HepG2 (cell line): ENCODE data around the gene NDEL1. TPM values are rescaled to one million over a fixed set of nuclear protein-coding genes. Genes with fewer than 3 reads are reported as not detected.

Source experiments
- ATAC-seq: fragments of 200-7000 bp; cut with Tn5 transposase; 3 replicates; pipeline ENCODE4 v1.9.1; 2020; ENCODE audit warnings: mild to moderate bottlenecking, moderate library complexity
- BruUV-seq: library from RNA; stranded (reverse); fragments of 400-500 nt; replicated peaks from 2 replicates; lab custom pipeline; 2021; lab: Mats Ljungman, UMichigan
- CTCF ChIA-PET: fragments of 300-600 bp; formaldehyde crosslinking; extraction: SDS; loops from one replicate; lab custom pipeline; 2021; ENCODE audit warnings: low total read pairs, inconsistent platforms, low intra/inter-chr PET ratio; lab: Yijun Ruan, JAX
- POLR2A ChIA-PET: fragments of 350-600 bp; sonication (Branson Sonifier 250); formaldehyde crosslinking; loops from one replicate; lab custom pipeline; 2020; ENCODE audit warnings: antibody characterized with exemption, inconsistent platforms; lab: Yijun Ruan, JAX
- DNase-seq: peaks from one replicate; pipeline ENCODE4 v3.0.0-alpha.2; 2015; ENCODE audit warnings: low spot score
- FAIRE-seq: peaks from 3 replicates; lab custom pipeline; 2011; peaks lifted over from hg19 to GRCh38; lab: Jason Lieb, UNC
- H2AFZ ChIP-seq: one replicate; pipeline ENCODE4 v1.6.1; 2011; ENCODE audit warnings: low read length, inconsistent platforms
- H3K27ac ChIP-seq: fragments of 300-600 bp; 3 replicates; pipeline ENCODE4 v1.8.0; 2011; ENCODE audit warnings: mixed run types, mild to moderate bottlenecking, mixed read lengths, low read length, inconsistent platforms; ENCODE audit not compliant: insufficient read depth; ENCODE audit errors: extremely low read length
- H3K27me3 ChIP-seq, 2 experiments: fragments of 200-600 bp in 1 of 2; 2 replicates in 1 of 2; 3 replicates in 1 of 2; pipeline versions ENCODE4 v1.6.0 to v1.8.0; 2011; ENCODE audit warnings: low read length in 2 of 2, mild to moderate bottlenecking in 2 of 2, moderate library complexity in 2 of 2, inconsistent platforms in 1 of 2; ENCODE audit not compliant: insufficient read depth in 2 of 2, control insufficient read depth in 1 of 2
- H3K36me3 ChIP-seq, 2 experiments: fragments of 200-600 bp in 1 of 2; replicated peaks in 1 of 2; 2 replicates in 1 of 2; 3 replicates in 1 of 2; pipeline versions ENCODE4 v1.5.1 to v1.8.0; 2011; ENCODE audit warnings: low read length in 2 of 2, inconsistent platforms in 1 of 2; ENCODE audit not compliant: insufficient read depth in 2 of 2, control insufficient read depth in 1 of 2
- H3K4me1 ChIP-seq: 2 replicates; pipeline ENCODE4 v1.5.1; 2012; ENCODE audit warnings: low read length, inconsistent platforms; ENCODE audit not compliant: insufficient read depth
- H3K4me2 ChIP-seq: 2 replicates; pipeline ENCODE4 v1.6.0; 2011; ENCODE audit warnings: low read depth, low read length, inconsistent platforms
- H3K4me3 ChIP-seq, 3 experiments: fragments of 200-600 bp in 1 of 3; sonication (generic), shearing (Covaris generic) in 1 of 3; replicated peaks in 1 of 3; 2 replicates each; pipeline ENCODE4 v1.5.1; 2011 to 2016; ENCODE audit warnings: low read length in 3 of 3, inconsistent platforms in 2 of 3, low read depth in 2 of 3, mild to moderate bottlenecking in 2 of 3, control low read depth in 1 of 3, mixed read lengths in 1 of 3; ENCODE audit not compliant: insufficient read depth in 1 of 3
- H3K79me2 ChIP-seq: one replicate; pipeline ENCODE4 v1.6.1; 2011; ENCODE audit warnings: low read length, inconsistent platforms; ENCODE audit not compliant: insufficient read depth
- H3K9ac ChIP-seq: 2 replicates; pipeline ENCODE4 v1.6.0; 2011; ENCODE audit warnings: mild to moderate bottlenecking, low read depth, low read length, inconsistent platforms; ENCODE audit not compliant: insufficient read depth
- H3K9me3 ChIP-seq: 2 replicates; pipeline ENCODE4 v1.5.1; 2012; ENCODE audit warnings: mild to moderate bottlenecking, low read length
- H4K20me1 ChIP-seq: 2 replicates; pipeline ENCODE4 v1.6.0; 2011; ENCODE audit warnings: inconsistent platforms, mild to moderate bottlenecking, low read length, moderate library complexity; ENCODE audit not compliant: insufficient read depth
- RORA ChIP-seq: sonication (generic); formaldehyde crosslinking; IDR thresholded peaks from 2 replicates; pipeline ENCODE4 v1.5.0; 2020; ENCODE audit warnings: mild to moderate bottlenecking, missing genetic modification reagents, moderate library complexity
- ZBTB33 ChIP-seq: sonication (generic); formaldehyde crosslinking; IDR thresholded peaks from 2 replicates; pipeline ENCODE4 v1.4.0; 2020; ENCODE audit warnings: missing genetic modification reagents
- ZBTB38 ChIP-seq: sonication (generic); formaldehyde crosslinking; IDR thresholded peaks from 2 replicates; pipeline ENCODE4 v1.5.1; 2020; ENCODE audit warnings: mild to moderate bottlenecking, missing genetic modification reagents
- ZNF782 ChIP-seq: sonication (generic); formaldehyde crosslinking; IDR thresholded peaks from 2 replicates; pipeline ENCODE4 v1.4.0; 2020; ENCODE audit warnings: missing genetic modification reagents, mild to moderate bottlenecking, borderline replicate concordance
- WGBS: methylation state at CpG from one replicate; pipeline ENCODE4 v1.1.6; 2017; ENCODE audit warnings: low lambda C conversion rate; 5-methylcytosine and 5-hydroxymethylcytosine counted together
- in situ Hi-C: cut with HindIII; loops from 2 replicates; pipeline ENCODE4 v1.10.0; 2017; ENCODE audit warnings: low pct_unique_long_range_greater_than_20kb; ENCODE audit not compliant: extremely low pct_ligation_motif_present
- intact Hi-C: fragments of 100-400 bp; cut with micrococcal nuclease; formaldehyde crosslinking; loops from one replicate; pipeline ENCODE4 v1.10.0; 2022; ENCODE audit not compliant: unreplicated experiment
- polyA plus RNA-seq, 8 experiments: library from polyadenylated mRNA; depleted of rRNA in 3 of 8; stranded (reverse) in 7 of 8; unstranded in 1 of 8; fragments of >200 nt; fragmentation: Illumina TruSeq in 4 of 8; extraction: Trizol in 4 of 8; gene quantifications; 2 replicates each; pipeline versions ENCODE4 v1.2.1 to v1.2.3, GENCODE V29; 2011 to 2016; ENCODE audit warnings: low read depth in 4 of 8, missing spikeins in 1 of 8, mixed read lengths in 1 of 8; ENCODE audit not compliant: insufficient read depth in 1 of 8
- total RNA-seq, 5 experiments: library from RNA; depleted of rRNA; stranded (reverse); fragments of >200 nt; fragmentation: Illumina TruSeq; extraction: Trizol; gene quantifications; 2 replicates each; pipeline ENCODE4 v1.2.3, GENCODE V29; 2016; ENCODE audit warnings: low read depth in 1 of 5
- TF ChIP-seq, protein P1 (sequence below): sonication (generic); formaldehyde crosslinking; IDR thresholded peaks from 2 replicates; pipeline ENCODE4 v1.5.1; 2020; ENCODE audit warnings: mild to moderate bottlenecking, missing genetic modification reagents, moderate library complexity

The NDEL1 gene
- total and polyA plus RNA-seq, 2 of the 13 experiments (the other 11 are each of a cell fraction or from before 2014, with no cell fraction given): 59.8 to 153 TPM

GRCh38 chr17:8392674-8393469 lies 42.8 kb upstream of the NDEL1 start:
- Histone ChIP-seq H3K9me3 (no peaks in the 10 kb centered on the region), H3K4me2 (no peak overlapping the region), H3K79me2 (no peaks in the 10 kb centered on the region), H3K9ac (no peak overlapping the region), H2AFZ (no peak overlapping the region), H3K4me1 (peaks cover 17% of the 10 kb centered on the region), H3K27me3 (peaks cover 0 to 31% of the 10 kb centered on the region in 2 experiments; a peak in 4 of 5 replicates), H3K4me3 (no peak overlapping the region; a peak in 1 of 6 replicates), H4K20me1 (no peaks in the 10 kb centered on the region), H3K27ac (no peak overlapping the region), H3K36me3 (no peaks in the 10 kb centered on the region)
- POLR2A ChIA-PET: interaction anchor here (0.9 kb wide), 1 partner anchor 9 kb away, joined by 5 read pairs; no protein-coding TSS in a partner anchor
- ATAC-seq (peak; percentile 36), DNase-seq (no peak), FAIRE-seq (no peak)
- TF ChIP-seq ZNF782 (CRISPR knock-in tag) (no peak), ZBTB33 (CRISPR knock-in tag) (peak; percentile 66; the same call in 1 of the 2 replicates), ZBTB38 (CRISPR knock-in tag) (0 out of 2 replicates have a peak, but pooled peaks have one; percentile 10), RORA (CRISPR knock-in tag) (no peak)
- TF ChIP-seq, protein P1, sequence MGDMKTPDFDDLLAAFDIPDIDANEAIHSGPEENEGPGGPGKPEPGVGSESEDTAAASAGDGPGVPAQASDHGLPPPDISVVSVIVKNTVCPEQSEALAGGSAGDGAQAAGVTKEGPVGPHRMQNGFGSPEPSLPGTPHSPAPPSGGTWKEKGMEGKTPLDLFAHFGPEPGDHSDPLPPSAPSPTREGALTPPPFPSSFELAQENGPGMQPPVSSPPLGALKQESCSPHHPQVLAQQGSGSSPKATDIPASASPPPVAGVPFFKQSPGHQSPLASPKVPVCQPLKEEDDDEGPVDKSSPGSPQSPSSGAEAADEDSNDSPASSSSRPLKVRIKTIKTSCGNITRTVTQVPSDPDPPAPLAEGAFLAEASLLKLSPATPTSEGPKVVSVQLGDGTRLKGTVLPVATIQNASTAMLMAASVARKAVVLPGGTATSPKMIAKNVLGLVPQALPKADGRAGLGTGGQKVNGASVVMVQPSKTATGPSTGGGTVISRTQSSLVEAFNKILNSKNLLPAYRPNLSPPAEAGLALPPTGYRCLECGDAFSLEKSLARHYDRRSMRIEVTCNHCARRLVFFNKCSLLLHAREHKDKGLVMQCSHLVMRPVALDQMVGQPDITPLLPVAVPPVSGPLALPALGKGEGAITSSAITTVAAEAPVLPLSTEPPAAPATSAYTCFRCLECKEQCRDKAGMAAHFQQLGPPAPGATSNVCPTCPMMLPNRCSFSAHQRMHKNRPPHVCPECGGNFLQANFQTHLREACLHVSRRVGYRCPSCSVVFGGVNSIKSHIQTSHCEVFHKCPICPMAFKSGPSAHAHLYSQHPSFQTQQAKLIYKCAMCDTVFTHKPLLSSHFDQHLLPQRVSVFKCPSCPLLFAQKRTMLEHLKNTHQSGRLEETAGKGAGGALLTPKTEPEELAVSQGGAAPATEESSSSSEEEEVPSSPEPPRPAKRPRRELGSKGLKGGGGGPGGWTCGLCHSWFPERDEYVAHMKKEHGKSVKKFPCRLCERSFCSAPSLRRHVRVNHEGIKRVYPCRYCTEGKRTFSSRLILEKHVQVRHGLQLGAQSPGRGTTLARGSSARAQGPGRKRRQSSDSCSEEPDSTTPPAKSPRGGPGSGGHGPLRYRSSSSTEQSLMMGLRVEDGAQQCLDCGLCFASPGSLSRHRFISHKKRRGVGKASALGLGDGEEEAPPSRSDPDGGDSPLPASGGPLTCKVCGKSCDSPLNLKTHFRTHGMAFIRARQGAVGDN (CRISPR knock-in tag): 0 out of 2 replicates have a peak, but pooled peaks have one; percentile 15
- intact Hi-C loops: no loop called here
- 70% methylated on average over 8 of the region's 46 CpGs for WGBS
- in situ Hi-C loops: no loop called here
- no TSS peak for BruUV-seq
- CTCF ChIA-PET: no interaction called here
